ENCODE measurements around the gene PCBP3.
A peak's percentile ranks its signal among the peaks of the same experiment; 100 is the strongest.

The PCBP3 gene

GRCh38 chr21:45934554-45934953 is 291.0 kb downstream of the PCBP3 start:
- DNase-seq: no peak

GRCh38 chr21:45935628-45936027 is 292.1 kb downstream of the PCBP3 start:
- DNase-seq: peak; percentile 38

GRCh38 chr21:45937721-45938452 is 294.4 kb downstream of the PCBP3 start:
- DNase-seq: no peak

- DNase-seq: no peak
These were observed 294.9 kb downstream of the PCBP3 start for GRCh38 chr21:45938453-45938755.

- no peak for DNase-seq
These were observed 295.4 kb downstream of the PCBP3 start for GRCh38 chr21:45938811-45939520.

GRCh38 chr21:45939521-45940045 is 296.1 kb downstream of the PCBP3 start:
- DNase-seq: no peak

- no peak for DNase-seq
These were observed 296.6 kb downstream of the PCBP3 start for GRCh38 chr21:45940091-45940490.

GRCh38 chr21:45940621-45941337 is 297.3 kb downstream of the PCBP3 start:
- DNase-seq: no peak

GRCh38 chr21:45941338-45941710 is 297.8 kb downstream of the PCBP3 start:
- no peak for DNase-seq

- DNase-seq: no peak
These were observed 298.4 kb downstream of the PCBP3 start for GRCh38 chr21:45941717-45942546.

- no peak for DNase-seq
These were observed 299.5 kb downstream of the PCBP3 start for GRCh38 chr21:45942755-45943629.

- DNase-seq: no peak
These were observed 300.4 kb downstream of the PCBP3 start for GRCh38 chr21:45943630-45944540.

- DNase-seq: no peak
These were observed 301.1 kb downstream of the PCBP3 start for GRCh38 chr21:45944601-45945000.

- DNase-seq: no peak
These were observed 301.7 kb downstream of the PCBP3 start for GRCh38 chr21:45945066-45945867.

GRCh38 chr21:45945868-45946210 is 302.3 kb downstream of the PCBP3 start:
- no peak for DNase-seq

GRCh38 chr21:45947296-45947695 is 303.8 kb downstream of the PCBP3 start:
- DNase-seq: no peak

GRCh38 chr21:45947716-45948255 is 304.3 kb downstream of the PCBP3 start:
- no peak for DNase-seq

GRCh38 chr21:45948576-45949141 is 305.1 kb downstream of the PCBP3 start:
- no peak for DNase-seq
